LHCN-M2 (cell line): ENCODE data around the gene ATXN10. TPM values are rescaled to one million over a fixed set of nuclear protein-coding genes. Genes with fewer than 3 reads are reported as not detected.
A peak's percentile ranks its signal among the peaks of the same experiment; 100 is the strongest.

Experiments
- DNase-seq: peaks from one replicate; pipeline ENCODE4 v3.0.0-alpha.2; 2012; ENCODE audit warnings: low read depth
- total RNA-seq: library from RNA; depleted of rRNA; stranded (reverse); fragments of >200 nt; gene quantifications from 2 replicates; pipeline ENCODE4 v1.2.3, GENCODE V29; 2014

The ATXN10 gene
- total RNA-seq, 1 experiment from 2014 or later, result 98.0 TPM

- DNase-seq, result no peak
Observed at GRCh38 chr22:45857519-45857918, 185.9 kb downstream of the ATXN10 start.

- DNase-seq, result no peak
Observed at GRCh38 chr22:45859231-45860161, 187.9 kb downstream of the ATXN10 start.

- DNase-seq, result no peak
Observed at GRCh38 chr22:45860201-45860600, 188.6 kb downstream of the ATXN10 start.

GRCh38 chr22:45861259-45861658, 189.6 kb downstream of the ATXN10 start:
- no peak for DNase-seq

DNA sequence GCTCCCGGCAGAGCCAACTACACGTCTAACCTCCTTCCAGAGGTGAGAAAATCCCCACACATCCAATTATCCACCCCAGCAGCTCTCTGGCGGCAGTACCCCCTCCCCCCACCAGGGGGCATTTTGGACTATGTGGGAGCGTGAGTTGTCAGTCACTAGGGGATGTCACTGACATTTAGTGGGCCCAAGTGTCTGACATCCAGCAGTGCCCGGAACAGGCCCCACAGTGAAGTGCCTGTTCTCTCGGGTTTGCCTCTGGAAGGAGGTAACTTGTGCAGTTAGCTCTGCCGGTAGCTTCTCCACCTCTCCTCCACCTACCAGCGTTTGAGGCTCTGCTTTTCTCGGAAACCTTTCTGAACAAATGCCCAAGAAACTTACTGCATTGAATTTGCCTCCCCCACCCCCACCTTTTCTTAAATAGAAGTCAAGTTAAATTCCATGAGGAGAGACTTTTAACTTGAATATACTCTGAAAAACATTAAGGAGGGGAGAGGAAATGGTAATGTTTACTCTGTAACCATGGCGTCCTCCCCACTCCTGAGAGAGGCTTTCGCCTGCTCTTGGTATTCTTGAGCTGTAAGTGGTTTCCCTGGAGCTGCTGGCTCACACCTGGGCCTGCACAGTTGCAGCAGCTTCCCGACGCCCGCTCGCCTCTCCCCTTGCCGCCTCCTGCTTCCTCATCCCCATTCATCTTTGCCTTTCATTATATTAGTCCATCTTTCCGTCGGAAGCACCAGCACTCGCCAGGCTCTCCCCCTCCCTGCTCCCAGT, 192.5 kb downstream of the ATXN10 start:
- peak; percentile 40 for DNase-seq

GRCh38 chr22:45864959-45865476, 193.4 kb downstream of the ATXN10 start:
- no peak for DNase-seq

DNA sequence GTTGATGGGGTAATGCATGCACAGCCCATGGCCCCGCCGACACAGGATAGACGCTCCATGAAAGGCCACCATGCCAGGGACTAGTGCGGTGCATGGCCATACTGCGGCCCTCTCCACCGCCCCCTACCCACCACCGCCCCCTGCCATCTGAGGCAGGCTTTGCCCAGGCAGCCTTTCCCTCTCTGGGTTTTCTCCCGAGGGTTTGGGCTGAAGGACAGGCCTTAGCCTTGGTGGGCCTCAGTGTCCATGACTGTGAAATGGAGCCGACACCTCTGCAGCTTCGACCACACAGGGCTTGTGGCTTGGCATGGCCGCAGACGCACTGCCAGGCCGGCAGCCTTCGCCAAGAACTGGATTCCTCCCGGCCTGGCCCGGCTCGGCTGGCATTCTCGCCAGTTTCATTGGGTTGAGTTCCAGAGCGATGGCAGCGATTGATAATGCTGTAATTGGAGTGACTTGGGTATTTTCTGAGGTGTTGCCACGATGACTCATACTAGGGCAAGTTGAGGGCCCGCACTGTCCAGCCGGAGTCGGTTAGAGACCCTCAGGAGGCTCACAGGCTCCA, 194.0 kb downstream of the ATXN10 start:
- no peak for DNase-seq

GRCh38 chr22:45866126-45866645, 194.6 kb downstream of the ATXN10 start:
- DNase-seq, result no peak

DNA sequence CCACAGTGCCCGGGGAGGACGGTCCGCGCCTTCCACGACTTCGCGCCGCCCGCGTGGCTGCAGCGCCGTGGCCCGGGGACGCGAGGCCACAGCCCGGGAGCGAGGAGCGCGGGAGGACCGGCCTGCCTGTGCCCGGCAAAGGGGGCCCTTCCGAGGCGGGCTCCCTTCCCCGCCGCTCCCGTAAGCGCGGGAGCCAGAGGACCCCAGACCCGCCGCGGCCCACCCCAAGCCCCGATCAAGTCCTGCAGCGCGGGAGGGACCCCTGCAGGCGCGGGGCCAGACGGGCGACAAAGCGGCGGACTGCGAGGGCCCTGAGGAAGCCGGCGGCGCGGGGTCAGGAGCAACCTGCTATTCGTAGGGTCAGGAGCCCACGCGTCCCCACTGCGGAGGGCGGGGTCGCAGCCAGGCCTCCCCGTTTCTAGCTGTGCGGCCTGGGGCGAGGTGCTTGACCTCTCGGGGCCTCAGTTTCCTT, 195.0 kb downstream of the ATXN10 start:
- DNase-seq, result no peak

GRCh38 chr22:45867118-45867905, 195.7 kb downstream of the ATXN10 start:
- DNase-seq, result peak; percentile 20

DNA sequence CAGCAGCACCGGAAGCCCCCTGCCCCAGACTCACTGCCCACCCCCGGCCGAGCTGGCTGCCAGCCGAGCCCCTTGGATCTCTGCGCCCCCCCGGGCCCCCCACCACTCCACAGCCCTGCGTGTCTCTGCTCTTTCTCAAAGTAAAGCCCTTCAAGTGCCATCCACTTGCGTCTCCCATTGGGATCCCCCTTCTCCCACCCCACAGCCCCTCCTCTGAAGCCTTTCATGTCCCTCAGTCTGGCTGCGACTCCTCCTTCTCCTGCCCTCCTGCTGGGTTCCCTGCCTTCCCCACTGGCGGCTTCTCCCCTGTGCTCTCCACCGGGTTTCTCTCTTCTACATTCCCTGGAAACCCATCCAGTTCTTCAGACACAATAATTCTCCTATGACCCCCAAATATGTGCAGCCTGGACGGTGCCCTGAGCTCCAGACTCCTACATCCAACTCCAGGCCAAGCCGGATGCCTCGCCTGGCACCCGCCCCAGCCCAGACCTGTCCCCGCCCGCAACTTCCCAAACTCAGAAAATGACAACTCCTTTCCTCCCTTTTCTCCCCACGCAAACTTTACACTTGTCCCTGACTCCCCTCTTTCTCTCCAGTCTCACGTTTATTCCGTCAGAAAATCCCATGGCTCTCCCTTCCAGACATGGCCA, 196.4 kb downstream of the ATXN10 start:
- DNase-seq, result no peak

DNA sequence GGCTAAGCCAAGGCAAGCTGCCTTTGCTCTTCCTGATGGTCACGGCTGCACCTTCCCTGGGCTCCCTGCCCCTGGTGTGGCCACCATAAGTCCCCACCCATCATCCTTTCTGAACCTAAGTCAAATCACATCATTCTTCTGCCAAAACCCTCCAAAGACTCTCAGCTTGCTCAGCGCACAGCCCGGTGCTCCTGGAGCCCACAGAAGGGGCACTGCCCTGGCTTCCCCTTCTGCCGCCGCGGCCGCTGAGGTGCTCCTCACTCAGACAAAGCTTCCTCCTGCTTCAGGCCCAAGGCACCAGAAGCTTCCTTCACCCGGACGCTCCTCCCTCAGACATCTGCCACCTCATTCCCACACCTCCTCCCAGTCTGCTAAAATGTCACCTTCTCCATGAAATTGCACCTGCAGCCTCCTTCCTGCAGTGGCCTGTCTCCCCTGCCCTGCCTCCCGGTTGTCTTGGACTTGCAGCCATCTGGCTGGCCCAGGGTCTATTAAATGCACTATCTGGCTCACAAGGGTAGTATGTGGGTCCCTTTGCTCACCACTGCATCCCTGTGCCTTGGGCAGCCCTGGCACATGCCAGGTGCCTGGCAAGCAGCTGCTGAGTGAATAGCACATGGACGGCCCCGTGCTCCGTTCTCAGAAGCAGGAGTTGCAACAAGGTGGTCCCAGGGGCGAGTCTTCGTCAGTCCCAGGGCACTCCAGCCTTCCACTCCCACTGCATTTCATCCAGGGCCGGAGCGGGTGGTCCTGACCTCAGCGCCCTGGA, 197.1 kb downstream of the ATXN10 start:
- DNase-seq, result no peak

DNA sequence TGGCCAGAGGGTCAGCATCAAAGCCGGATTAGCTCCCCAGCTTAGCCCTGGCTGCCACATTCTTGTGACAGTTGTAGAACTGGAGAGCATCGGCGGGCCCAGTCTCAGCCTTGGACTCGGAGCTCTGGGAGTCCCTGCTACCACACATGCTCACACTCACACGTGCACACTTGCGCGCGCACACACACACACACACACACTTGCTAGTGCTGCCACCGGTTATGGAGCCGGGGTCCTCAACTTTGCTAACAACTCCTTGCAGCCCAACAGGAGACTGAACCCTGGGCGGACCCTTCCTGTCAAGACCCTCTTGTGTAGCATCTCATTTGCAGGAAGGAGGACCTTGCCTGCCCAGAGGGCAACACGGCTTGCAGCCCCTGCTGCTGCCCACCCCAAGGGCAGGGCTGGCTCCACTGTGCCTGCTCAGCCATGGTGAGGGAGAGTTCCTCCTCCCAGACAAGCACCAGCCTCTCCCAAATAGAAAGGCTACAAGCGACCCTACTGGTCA, 197.8 kb downstream of the ATXN10 start:
- no peak for DNase-seq

GRCh38 chr22:45870011-45870410, 198.4 kb downstream of the ATXN10 start:
- DNase-seq, result no peak

DNA sequence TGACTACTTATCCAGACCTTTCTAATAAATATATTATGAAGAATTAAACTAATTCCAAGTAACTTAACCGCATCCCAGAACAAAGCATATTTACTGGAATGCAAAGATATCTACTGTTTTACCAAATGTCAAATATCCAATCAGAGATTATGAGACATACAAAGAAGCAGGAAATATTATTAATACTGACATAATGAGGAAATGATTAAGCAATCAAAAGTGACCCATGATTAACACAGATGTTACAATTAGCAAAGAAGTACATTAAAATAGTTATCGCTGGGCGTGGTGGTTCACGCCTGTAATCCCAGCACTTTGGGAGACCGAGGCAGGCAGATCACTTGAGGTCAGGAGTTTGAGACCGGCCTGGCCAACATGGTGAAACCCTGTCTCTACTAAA, 200.1 kb downstream of the ATXN10 start:
- no peak for DNase-seq

DNA sequence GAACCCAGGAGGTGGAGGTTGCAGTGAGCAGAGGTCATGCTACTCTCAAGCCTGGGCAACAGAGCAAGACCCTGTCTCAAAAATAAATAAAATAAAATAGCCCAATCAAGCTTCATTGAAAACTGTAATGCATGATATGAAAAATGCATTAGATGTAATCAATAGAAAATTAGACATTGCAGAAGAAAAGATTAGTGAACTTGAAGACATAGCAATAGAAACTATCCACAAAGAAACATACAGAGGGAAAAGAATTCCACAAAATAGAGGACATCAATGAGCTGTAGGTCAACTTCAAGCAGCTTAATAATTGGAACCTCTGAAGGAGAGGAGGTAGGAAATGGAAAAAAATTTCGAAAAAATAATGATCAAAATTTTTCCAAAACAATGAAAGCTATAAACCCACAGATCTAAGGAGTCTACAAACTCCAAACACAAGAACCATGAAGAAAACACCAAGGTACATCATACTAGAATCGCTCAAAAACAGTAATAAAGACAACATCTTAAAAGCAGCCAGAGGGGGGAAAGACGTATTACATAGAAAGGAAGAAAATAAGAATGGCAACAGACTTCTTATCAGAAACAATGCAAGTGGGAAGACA, 201.1 kb downstream of the ATXN10 start:
- no peak for DNase-seq

GRCh38 chr22:45876136-45877035, 204.8 kb downstream of the ATXN10 start:
- no peak for DNase-seq

DNA sequence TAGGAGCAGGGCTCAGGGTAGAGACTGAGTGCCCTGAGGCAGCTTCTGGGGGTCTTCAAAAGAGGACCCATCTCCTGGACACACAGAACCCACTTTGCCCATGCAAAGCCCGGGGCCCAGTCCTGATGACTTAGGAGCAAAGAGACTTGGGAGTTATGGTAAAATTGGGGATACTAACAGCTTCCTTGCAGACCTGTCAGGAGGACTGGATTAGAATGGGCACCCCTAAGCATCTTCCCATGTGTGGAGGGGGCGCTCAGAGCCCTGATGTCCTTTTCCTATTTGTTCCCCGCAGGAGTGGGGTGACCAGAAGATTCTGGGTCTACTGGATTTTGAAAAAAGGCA, 205.4 kb downstream of the ATXN10 start:
- DNase-seq, result no peak
